Tibial nerve (tissue), 4 donors: ENCODE results near the gene IGLON5.

Experiments used
- EP300 ChIP-seq, 2 donors: sonication (generic); formaldehyde crosslinking; IDR thresholded peaks; one replicate each; pipeline ENCODE4 v1.6.1; 2017; ENCODE audit warnings: antibody characterized with exemption in 2 of 2, mild to moderate bottlenecking in 1 of 2
- TF ChIP-seq, protein P1 (sequence below), 5 experiments: fragments of 200-600 bp in 3 of 5; fragments of 450-650 bp in 2 of 5; sonication (generic) in 3 of 5; IDR thresholded peaks; one replicate each; pipeline ENCODE4 v1.5.1; 2016 to 2019; ENCODE audit warnings: antibody characterized with exemption in 5 of 5, mild to moderate bottlenecking in 3 of 5, moderate library complexity in 2 of 5

DNA sequence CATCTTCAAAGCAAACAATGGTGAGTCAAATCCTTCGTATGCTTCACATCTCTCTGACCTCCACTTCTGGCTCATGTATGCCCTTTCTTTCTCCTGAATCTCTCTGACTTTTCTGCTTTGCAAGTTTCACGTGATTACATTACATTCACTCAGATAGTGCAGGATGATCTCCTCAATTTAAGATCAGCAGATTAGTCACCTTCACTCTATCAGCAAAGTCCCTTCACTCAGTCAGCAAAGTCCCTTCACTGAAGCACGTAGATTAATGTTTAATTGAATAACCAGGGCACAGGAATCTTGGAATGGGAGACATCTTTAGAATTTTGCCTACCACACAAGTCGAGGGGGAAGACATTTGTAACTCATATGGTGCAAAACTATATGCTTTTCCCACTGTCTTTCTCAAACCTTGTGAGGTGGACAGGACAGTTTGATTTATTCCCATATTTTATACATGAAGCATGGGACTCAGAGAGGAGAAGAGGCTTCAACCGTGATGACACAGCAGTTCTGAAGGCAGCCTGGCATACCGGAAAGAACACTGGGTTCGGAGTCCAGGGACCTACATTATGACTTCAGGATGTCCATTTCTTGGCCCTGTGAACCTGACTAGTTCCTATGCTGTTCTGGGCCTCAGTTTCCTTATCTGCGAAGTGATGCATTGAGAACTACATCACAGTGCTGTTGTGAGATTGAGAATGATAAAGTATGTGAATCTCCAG, 37.2 kb upstream of the IGLON5 start:
- TF ChIP-seq, protein P1, sequence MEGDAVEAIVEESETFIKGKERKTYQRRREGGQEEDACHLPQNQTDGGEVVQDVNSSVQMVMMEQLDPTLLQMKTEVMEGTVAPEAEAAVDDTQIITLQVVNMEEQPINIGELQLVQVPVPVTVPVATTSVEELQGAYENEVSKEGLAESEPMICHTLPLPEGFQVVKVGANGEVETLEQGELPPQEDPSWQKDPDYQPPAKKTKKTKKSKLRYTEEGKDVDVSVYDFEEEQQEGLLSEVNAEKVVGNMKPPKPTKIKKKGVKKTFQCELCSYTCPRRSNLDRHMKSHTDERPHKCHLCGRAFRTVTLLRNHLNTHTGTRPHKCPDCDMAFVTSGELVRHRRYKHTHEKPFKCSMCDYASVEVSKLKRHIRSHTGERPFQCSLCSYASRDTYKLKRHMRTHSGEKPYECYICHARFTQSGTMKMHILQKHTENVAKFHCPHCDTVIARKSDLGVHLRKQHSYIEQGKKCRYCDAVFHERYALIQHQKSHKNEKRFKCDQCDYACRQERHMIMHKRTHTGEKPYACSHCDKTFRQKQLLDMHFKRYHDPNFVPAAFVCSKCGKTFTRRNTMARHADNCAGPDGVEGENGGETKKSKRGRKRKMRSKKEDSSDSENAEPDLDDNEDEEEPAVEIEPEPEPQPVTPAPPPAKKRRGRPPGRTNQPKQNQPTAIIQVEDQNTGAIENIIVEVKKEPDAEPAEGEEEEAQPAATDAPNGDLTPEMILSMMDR (IDR thresholded peaks at IDR 0.05): no peak
- TF ChIP-seq EP300 (IDR thresholded peaks at IDR 0.05): no peak
